Natural killer cell treated with Interleukin-12 subunit alpha and Interleukin-12 subunit beta and Interleukin-15 and Interleukin-18, amount 100 ng/mL, for 72 hours (primary cell): Measurements from ENCODE around the gene WDR59. TPM values are rescaled to one million over a fixed set of nuclear protein-coding genes. Genes with fewer than 3 reads are reported as not detected.
A peak's percentile ranks its signal among the peaks of the same experiment; 100 is the strongest.
"Not testable (repeated sequence)": the region's sequence is repeated elsewhere in the genome, so short reads cannot be mapped to it uniquely, and the experiment has no call there.

Source experiments
- ATAC-seq, 2 donors: fragments of 150-1000 bp; cut with Tn5 transposase in 1 of 2; sonication (Bioruptor Pico), chemical (Tn5 transposase) in 1 of 2; 2 replicates each; pipeline ENCODE4 v1.10.0; 2021
- DNase-seq: peaks from one replicate; pipeline ENCODE4 v3.0.0; 2022; ENCODE audit warnings: low spot score
- H3K27ac Mint-ChIP-seq, 2 donors: 1 replicate in 1 of 2; 2 replicates in 1 of 2; pipeline ENCODE4 v1.8.0; 2022; ENCODE audit warnings: mixed read lengths in 2 of 2, mild to moderate bottlenecking in 1 of 2, moderate library complexity in 1 of 2
- H3K27me3 Mint-ChIP-seq, 2 donors: 1 replicate in 1 of 2; 2 replicates in 1 of 2; pipeline ENCODE4 v1.8.0; 2022; ENCODE audit warnings: mixed read lengths in 2 of 2
- H3K36me3 Mint-ChIP-seq: one replicate; pipeline ENCODE4 v1.8.0; 2022; ENCODE audit warnings: mixed read lengths
- H3K4me1 Mint-ChIP-seq, 2 donors: 1 replicate in 1 of 2; 2 replicates in 1 of 2; pipeline ENCODE4 v1.8.0; 2022; ENCODE audit warnings: low read depth in 2 of 2, mixed read lengths in 2 of 2, mild to moderate bottlenecking in 1 of 2
- H3K4me3 Mint-ChIP-seq: one replicate; pipeline ENCODE4 v1.8.0; 2022; ENCODE audit warnings: mixed read lengths
- H3K9me3 Mint-ChIP-seq: 2 replicates; pipeline ENCODE4 v1.8.0; 2022; ENCODE audit warnings: mixed read lengths
- total RNA-seq, 2 donors: library from RNA; stranded (reverse); gene quantifications; one replicate each; pipeline ENCODE4 v1.2.3, GENCODE V29; 2022

The WDR59 gene
- 100 to 1,000 TPM in 1 of 2 donors, 10 to 100 TPM in 1; 81.6 to 162 TPM for total RNA-seq

DNA sequence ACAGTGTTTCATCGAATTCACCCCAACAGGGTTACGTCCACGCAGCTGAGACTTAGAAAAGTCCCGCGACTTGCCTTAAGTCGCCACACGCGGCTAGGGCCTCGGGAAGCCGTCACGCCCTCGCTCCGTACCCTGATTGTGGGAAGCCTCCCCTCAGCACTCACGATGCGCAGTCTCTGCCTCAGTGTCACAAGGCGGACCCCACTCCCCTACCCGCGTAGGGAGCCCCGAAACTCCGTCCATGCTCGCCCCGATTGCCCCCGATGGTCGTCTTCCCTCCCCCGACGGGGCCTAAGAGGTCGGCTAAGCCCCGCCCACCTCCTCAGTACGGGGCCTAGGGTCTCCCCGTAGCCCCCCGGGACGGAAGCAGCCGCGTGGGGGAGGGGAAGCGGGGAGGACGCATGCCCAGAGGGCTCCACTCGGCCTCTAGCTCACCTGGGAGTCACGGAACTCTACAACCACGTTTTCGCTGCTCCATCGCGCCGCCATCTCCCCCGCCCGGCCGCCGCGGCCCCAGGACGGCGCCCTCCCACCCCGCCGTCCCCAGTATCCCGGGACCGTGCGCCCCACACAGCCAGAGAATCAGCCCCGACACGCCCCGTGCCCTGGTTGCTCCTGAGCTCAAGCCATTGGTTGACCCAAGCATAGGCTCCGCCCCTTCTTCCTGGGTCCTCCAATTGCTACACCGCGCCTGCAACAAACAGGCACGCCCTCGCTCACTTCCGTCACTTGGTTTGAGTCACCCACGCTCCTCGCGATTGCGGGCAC, at the start of gene WDR59:
Gene WDR59, minus strand, starts transcription at position 595 of the 768 bp plus-strand sequence. Its CDS starts 106 bp downstream, at position 489.
- H3K27me3 Mint-ChIP-seq: no peaks in the 10 kb centered on the region
- H3K4me3 Mint-ChIP-seq: peak within 1 kb of the TSS; percentile 92
- ATAC-seq (peak; percentile 100), DNase-seq (peak; percentile 100)
- H3K36me3 Mint-ChIP-seq: no peaks in the 10 kb centered on the region
- peaks cover 3 to 11% of the 10 kb centered on the region in 2 donors for H3K4me1 Mint-ChIP-seq
- peak within 1 kb of the TSS; percentile 60 to 76 for H3K27ac Mint-ChIP-seq
- no peaks in the 10 kb centered on the region for H3K9me3 Mint-ChIP-seq

GRCh38 chr16:75032655-75033054, 47.7 kb upstream of the WDR59 start:
- Mint-ChIP-seq H3K27me3 (no peaks in the 10 kb centered on the region), H3K4me1 (peaks cover 32 to 33% of the 10 kb centered on the region in 2 donors), H3K27ac (no peak overlapping the region), H3K4me3 (no peak overlapping the region), H3K36me3 (peaks cover 17% of the 10 kb centered on the region), H3K9me3 (peaks cover 2% of the 10 kb centered on the region)
- ATAC-seq (no peak), DNase-seq (no peak)

DNA sequence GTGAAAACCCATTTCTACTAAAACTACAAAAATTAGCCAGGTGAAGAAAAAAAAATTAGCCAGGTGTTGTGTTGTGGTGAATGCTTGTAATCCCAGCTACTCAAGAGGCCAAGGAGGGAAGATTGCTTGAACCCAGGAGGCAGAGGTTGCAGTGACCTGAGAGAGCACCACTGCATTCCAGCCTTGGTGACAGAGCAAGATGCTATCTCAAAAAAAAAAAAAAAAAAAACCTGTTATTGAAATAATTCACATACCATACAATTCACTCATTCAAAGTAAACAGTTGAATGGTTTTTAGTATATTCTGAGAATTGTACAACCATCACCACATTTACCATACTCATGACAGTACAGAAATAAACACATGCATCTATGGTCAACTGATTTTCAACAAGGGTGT, 44.9 kb upstream of the WDR59 start:
- DNase-seq (no peak), ATAC-seq (peak in 1 of 2 donors; percentile 31)
- H3K4me3 Mint-ChIP-seq: no peak overlapping the region
- H3K27ac Mint-ChIP-seq: no peak overlapping the region
- no peaks in the 10 kb centered on the region for H3K36me3 Mint-ChIP-seq
- H3K27me3 Mint-ChIP-seq: no peaks in the 10 kb centered on the region
- H3K9me3 Mint-ChIP-seq: no peaks in the 10 kb centered on the region
- H3K4me1 Mint-ChIP-seq: peaks cover 16 to 17% of the 10 kb centered on the region in 2 donors

GRCh38 chr16:75028544-75029135, 43.7 kb upstream of the WDR59 start:
- Mint-ChIP-seq H3K27me3 (no peaks in the 10 kb centered on the region), H3K4me3 (no peak overlapping the region), H3K27ac (no peak overlapping the region), H3K9me3 (no peaks in the 10 kb centered on the region), H3K4me1 (peaks cover 18 to 20% of the 10 kb centered on the region in 2 donors), H3K36me3 (peaks cover 5% of the 10 kb centered on the region)
- ATAC-seq (no peak), DNase-seq (no peak)

DNA sequence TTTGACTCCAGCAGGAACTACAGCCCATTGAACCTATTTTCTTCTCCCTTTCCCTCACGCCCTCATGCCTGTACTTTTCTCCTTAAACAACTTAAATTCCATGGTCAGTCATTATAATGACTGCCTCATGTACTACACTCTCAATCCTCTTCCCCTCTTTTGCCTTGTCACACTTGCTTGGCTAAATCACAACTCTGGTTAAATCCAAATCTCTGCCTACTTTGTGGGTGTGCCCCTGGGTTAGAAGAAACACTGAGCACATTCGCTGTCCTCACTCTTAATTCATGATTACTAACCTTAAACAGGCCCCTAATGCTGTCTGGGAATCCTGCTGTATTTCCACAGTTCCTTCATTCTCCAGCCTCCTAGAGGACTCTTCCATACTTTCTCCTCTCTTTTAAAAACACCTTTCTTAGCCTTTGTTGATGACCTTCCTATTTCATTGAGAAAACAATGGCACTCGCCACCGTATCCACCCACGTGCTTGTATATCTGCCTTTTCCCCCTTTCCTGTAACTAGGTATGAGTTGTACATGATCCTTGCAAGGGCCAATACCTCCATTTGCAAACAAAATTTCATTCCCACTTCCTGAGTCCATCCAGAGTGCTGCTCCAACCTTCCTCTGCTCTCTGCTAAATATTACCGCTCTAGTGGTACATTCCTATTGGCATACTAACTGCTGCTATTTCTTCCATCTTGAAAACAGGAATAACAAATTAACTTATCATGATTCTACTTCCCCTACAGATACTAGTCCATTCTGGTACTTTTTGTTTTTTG, 42.8 kb upstream of the WDR59 start:
- Mint-ChIP-seq H3K36me3 (peaks cover 7% of the 10 kb centered on the region), H3K27ac (no peak overlapping the region), H3K4me3 (no peak overlapping the region), H3K9me3 (no peaks in the 10 kb centered on the region), H3K27me3 (no peaks in the 10 kb centered on the region), H3K4me1 (peaks cover 24 to 27% of the 10 kb centered on the region in 2 donors)
- no peak for DNase-seq
- no peak for ATAC-seq

DNA sequence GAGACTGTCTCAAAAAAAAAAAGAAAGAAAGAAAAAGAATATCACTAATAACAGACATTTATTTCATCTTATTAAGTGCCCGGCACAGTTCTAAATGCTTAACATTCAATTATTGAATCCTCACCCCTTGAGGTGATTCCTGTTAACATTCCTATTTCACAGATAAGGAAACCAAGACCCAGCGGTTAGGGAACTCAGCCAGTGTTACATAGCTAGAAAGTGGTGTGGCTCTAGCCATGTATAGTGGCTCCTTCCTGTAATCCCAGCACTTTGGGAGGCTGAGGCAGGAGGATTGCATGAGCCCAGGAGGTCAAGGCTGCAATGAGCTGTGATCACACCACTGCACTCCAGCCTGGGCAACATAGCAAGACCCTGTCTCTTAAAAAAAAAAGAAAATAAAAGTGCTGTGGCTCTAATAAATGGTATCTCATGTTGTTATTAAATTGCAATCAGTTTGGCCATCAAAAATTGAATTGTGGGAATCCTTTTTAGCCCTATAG, 42.0 kb upstream of the WDR59 start:
- peaks cover under 1% of the 10 kb centered on the region for H3K9me3 Mint-ChIP-seq
- no peak overlapping the region for H3K27ac Mint-ChIP-seq
- H3K36me3 Mint-ChIP-seq: peaks cover 11% of the 10 kb centered on the region
- H3K27me3 Mint-ChIP-seq: no peaks in the 10 kb centered on the region
- peaks cover 24 to 28% of the 10 kb centered on the region in 2 donors for H3K4me1 Mint-ChIP-seq
- DNase-seq (no peak), ATAC-seq (no peak)
- no peak overlapping the region for H3K4me3 Mint-ChIP-seq

- Mint-ChIP-seq H3K4me1 (peaks cover 21 to 34% of the 10 kb centered on the region in 2 donors), H3K36me3 (peaks cover 16% of the 10 kb centered on the region)
- not testable (repeated sequence) for DNase-seq, H3K4me3 Mint-ChIP-seq, H3K27ac Mint-ChIP-seq, H3K9me3 Mint-ChIP-seq, ATAC-seq, H3K27me3 Mint-ChIP-seq
Observed at GRCh38 chr16:75026239-75026891, 41.4 kb upstream of the WDR59 start.

- DNase-seq (no peak), ATAC-seq (no peak)
- Mint-ChIP-seq H3K4me3 (no peak overlapping the region), H3K9me3 (peaks cover 8% of the 10 kb centered on the region), H3K27me3 (no peaks in the 10 kb centered on the region), H3K27ac (peak overlapping the region in 1 of 2 donors; percentile 16), H3K36me3 (peaks cover 23% of the 10 kb centered on the region), H3K4me1 (peaks cover 21 to 36% of the 10 kb centered on the region in 2 donors)
Observed at GRCh38 chr16:75025761-75026160, 40.8 kb upstream of the WDR59 start.

GRCh38 chr16:75024594-75024993, 39.7 kb upstream of the WDR59 start:
- H3K36me3 Mint-ChIP-seq: peaks cover 32% of the 10 kb centered on the region
- no peak for DNase-seq
- peak overlapping the region in 1 of 2 donors; percentile 7 for H3K27ac Mint-ChIP-seq
- H3K4me1 Mint-ChIP-seq: peaks cover 24 to 38% of the 10 kb centered on the region in 2 donors
- peaks cover 8% of the 10 kb centered on the region for H3K9me3 Mint-ChIP-seq
- peak overlapping the region; percentile 17 for H3K4me3 Mint-ChIP-seq
- no peaks in the 10 kb centered on the region for H3K27me3 Mint-ChIP-seq
- ATAC-seq: no peak

- H3K36me3 Mint-ChIP-seq: peaks cover 36% of the 10 kb centered on the region
- peaks cover 8% of the 10 kb centered on the region for H3K9me3 Mint-ChIP-seq
- peak overlapping the region; percentile 17 for H3K4me3 Mint-ChIP-seq
- H3K4me1 Mint-ChIP-seq: peaks cover 28 to 42% of the 10 kb centered on the region in 2 donors
- ATAC-seq (no peak), DNase-seq (no peak)
- H3K27me3 Mint-ChIP-seq: no peaks in the 10 kb centered on the region
- H3K27ac Mint-ChIP-seq: peak overlapping the region in 1 of 2 donors; percentile 7
Observed at GRCh38 chr16:75024182-75024581, 39.3 kb upstream of the WDR59 start.

- H3K36me3 Mint-ChIP-seq: peaks cover 36% of the 10 kb centered on the region
- peak overlapping the region in 1 of 2 donors; percentile 41 for H3K27ac Mint-ChIP-seq
- H3K4me3 Mint-ChIP-seq: no peak overlapping the region
- no peak for DNase-seq
- peaks cover 8% of the 10 kb centered on the region for H3K9me3 Mint-ChIP-seq
- no peaks in the 10 kb centered on the region for H3K27me3 Mint-ChIP-seq
- ATAC-seq: no peak
- H3K4me1 Mint-ChIP-seq: peaks cover 34 to 50% of the 10 kb centered on the region in 2 donors
Observed at GRCh38 chr16:75023009-75023408, 38.1 kb upstream of the WDR59 start.

DNA sequence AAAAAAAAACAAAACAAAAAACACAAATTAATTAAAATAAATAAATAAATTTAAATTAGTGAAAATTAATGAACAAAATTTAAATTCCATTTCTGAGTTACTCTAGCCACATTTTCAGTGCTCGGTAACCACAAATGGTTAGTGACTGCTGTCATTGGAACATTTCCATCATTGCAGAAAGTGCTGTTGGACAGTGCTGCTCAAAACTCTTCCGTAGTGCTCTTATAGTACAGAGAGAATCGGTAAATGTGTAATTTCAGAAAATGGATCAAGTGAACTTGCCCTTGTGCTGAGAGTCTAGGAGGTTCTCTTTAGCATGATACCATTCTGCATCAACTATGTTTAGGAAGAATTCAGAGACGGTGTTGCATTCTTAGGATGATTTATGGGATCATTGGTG, 37.6 kb upstream of the WDR59 start:
- H3K4me3 Mint-ChIP-seq: no peak overlapping the region
- no peaks in the 10 kb centered on the region for H3K27me3 Mint-ChIP-seq
- peaks cover 8% of the 10 kb centered on the region for H3K9me3 Mint-ChIP-seq
- H3K4me1 Mint-ChIP-seq: peaks cover 38 to 55% of the 10 kb centered on the region in 2 donors
- peak overlapping the region in 1 of 2 donors; percentile 41 for H3K27ac Mint-ChIP-seq
- peaks cover 36% of the 10 kb centered on the region for H3K36me3 Mint-ChIP-seq
- DNase-seq (no peak), ATAC-seq (no peak)

DNA sequence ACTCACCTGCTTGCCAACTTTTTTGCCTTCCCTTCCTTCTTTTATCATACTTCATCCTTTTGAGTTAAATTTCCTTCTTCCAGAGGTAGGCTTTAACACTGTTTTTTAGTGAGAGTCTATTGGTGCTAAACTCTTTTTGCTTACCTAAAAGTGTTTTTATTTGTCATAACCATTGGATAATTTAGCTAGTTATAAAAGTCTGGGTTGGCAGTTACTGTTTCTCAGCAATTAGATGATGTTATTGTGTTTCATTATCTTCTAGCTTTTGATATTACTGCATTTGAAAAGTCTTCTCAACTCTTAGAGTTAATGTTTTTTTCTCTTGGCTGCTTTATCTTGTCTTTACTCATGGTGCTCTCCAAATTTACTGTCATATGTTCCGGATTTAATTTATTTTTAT, 36.5 kb upstream of the WDR59 start:
- H3K4me3 Mint-ChIP-seq: peak overlapping the region; percentile 5
- peaks cover 36% of the 10 kb centered on the region for H3K36me3 Mint-ChIP-seq
- peaks cover 8% of the 10 kb centered on the region for H3K9me3 Mint-ChIP-seq
- H3K27ac Mint-ChIP-seq: no peak overlapping the region
- peaks cover 41 to 58% of the 10 kb centered on the region in 2 donors for H3K4me1 Mint-ChIP-seq
- no peak for DNase-seq
- ATAC-seq: no peak
- H3K27me3 Mint-ChIP-seq: no peaks in the 10 kb centered on the region
